ENCODE results near the gene SEPHS1.

SEPHS1 gene

DNA sequence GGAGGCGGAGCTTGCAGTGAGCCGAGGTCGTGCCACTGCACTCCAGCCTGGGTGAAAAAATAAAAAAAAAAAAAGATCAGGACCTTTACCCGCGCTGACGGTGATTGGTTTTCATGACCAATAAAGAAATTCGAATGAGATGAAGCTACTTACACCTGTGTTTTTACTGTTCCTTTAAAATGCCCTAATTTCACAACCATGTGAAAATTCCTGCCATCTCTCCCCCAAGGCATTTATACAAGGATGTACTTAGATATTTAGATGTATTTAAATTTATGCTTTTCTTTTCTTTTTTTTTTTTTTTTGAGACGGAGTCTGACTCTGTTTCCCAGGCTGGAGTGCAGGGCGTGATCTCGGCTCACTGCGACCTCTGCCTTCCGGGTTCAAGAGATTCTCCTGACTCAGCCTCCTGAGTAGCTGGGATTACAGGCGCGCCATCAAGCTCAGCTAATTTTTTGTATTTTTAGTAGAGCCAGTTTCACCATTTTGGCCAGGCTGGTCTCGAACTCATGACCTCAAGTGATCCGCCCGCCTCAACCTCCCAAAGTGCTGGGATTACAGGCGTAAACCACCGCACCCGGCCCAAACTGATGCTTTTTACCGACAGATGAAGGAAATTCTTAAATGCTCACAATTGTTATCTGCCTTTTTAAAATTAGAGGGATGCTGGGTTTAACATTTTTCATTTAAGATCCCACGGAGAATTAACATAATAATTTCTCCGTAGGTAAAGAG is 45.1 kb downstream of the SEPHS1 start:
- DNase-seq: no peak
- no peak overlapping the region for H3K4me3 ChIP-seq (ENCODE audit: low read depth, low read length)
- no peaks in the 10 kb centered on the region for H3K36me3 ChIP-seq
- no peak overlapping the region for H3K27ac ChIP-seq
- H3K9me3 ChIP-seq (ENCODE audit: severe bottlenecking): no peaks in the 10 kb centered on the region
- TF ChIP-seq CTCF (IDR thresholded peaks at IDR 0.05; ENCODE audit: low read depth, low read length): no peak
- no peaks in the 10 kb centered on the region for H3K27me3 ChIP-seq (ENCODE audit: insufficient read depth, low read depth, severe bottlenecking)

DNA sequence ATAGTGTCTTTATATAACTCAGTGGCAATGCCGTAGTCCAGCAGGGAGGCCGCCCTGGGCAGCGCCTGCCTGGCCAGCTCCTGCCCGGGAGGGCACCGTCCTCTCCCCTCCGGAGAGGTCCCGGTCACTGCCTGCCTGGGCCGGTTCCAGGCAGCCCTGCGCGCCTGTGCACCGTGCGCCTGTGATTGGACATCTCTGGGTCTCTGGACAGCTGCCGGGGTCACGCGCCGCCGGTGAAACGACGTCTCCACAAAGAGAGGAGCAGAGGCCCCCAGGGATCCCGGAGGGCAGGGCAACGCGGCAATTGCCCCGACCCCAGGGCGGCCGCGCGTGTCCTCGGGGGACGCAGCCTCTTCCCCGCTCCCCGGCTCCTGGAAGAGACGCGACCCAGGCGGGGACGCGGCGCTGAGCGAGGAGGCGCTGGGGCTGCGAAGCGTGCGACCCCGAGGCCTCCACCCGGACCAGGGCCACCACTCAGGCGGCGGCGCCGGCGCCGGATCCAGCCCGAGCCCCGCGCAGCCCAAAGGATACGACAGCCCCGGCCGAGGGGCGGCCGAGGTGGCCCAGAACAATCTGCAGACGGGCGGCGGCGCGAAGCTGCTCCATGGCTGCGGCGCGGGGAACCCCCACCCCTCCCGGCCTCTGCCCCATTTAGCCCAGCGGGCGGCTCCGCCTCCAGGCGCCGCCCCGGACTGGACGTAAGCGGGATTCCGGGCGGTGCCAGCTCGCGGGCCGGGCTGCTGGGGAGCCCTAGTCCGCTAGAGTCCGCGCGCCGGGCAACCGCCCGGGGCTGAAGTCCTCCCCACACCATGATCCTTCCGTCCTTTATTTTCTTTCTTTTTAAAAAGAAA is 48.4 kb downstream of the SEPHS1 start, which contains the start of gene PHYH:
TSS of gene PHYH (minus strand) at position 628 of the 851 bp plus-strand sequence. CDS start at position 606, 22 bp downstream.
- no peaks in the 10 kb centered on the region for H3K9me3 ChIP-seq (ENCODE audit: severe bottlenecking)
- peak within 1 kb of the TSS; percentile 44 for H3K4me3 ChIP-seq (ENCODE audit: low read depth, low read length)
- no peak for TF ChIP-seq CTCF (IDR thresholded peaks at IDR 0.05; ENCODE audit: low read depth, low read length)
- peak within 1 kb of the TSS; percentile 84 for H3K27ac ChIP-seq
- peak; percentile 70 for DNase-seq
- H3K36me3 ChIP-seq: no peaks in the 10 kb centered on the region
- H3K27me3 ChIP-seq (ENCODE audit: insufficient read depth, low read depth, severe bottlenecking): no peaks in the 10 kb centered on the region

GRCh38 chr10:13298748-13299436 is 49.2 kb downstream of the SEPHS1 start:
- no peak for TF ChIP-seq CTCF (IDR thresholded peaks at IDR 0.05; ENCODE audit: low read depth, low read length)
- H3K36me3 ChIP-seq: no peaks in the 10 kb centered on the region
- no peak for DNase-seq
- H3K27ac ChIP-seq: peak overlapping the region; percentile 84; the same call in 1 of the 2 replicates
- peak overlapping the region; percentile 44 for H3K4me3 ChIP-seq (ENCODE audit: low read depth, low read length)
- H3K9me3 ChIP-seq (ENCODE audit: severe bottlenecking): no peaks in the 10 kb centered on the region
- H3K27me3 ChIP-seq (ENCODE audit: insufficient read depth, low read depth, severe bottlenecking): no peaks in the 10 kb centered on the region

DNA sequence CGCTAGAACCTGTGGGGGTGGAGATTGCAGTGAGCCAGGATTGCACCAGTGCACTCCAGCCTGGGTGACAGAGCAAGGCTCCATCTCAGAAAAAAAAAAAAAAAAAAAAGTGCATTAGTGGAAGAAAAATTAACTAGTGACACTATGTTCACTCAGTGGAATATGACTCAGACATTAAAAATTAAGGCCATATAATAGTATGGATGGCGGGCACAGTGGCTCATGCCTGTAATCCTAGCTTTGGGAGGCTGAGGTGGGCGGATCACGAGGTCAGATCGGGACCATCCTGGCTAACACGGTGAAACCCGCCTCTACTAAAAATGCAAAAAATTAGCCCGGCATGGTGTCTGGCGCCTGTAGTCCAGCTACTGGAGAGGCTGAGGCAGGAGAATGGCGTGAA is 51.6 kb downstream of the SEPHS1 start:
- Histone ChIP-seq H3K4me3 (ENCODE audit: low read depth, low read length) (no peak overlapping the region), H3K36me3 (no peaks in the 10 kb centered on the region), H3K27me3 (ENCODE audit: insufficient read depth, low read depth, severe bottlenecking) (no peaks in the 10 kb centered on the region), H3K27ac (no peak overlapping the region), H3K9me3 (ENCODE audit: severe bottlenecking) (no peaks in the 10 kb centered on the region)
- no peak for TF ChIP-seq CTCF (IDR thresholded peaks at IDR 0.05; ENCODE audit: low read depth, low read length)
- DNase-seq: no peak

GRCh38 chr10:13294784-13295183 is 53.3 kb downstream of the SEPHS1 start:
- Histone ChIP-seq H3K4me3 (ENCODE audit: low read depth, low read length) (no peak overlapping the region), H3K9me3 (ENCODE audit: severe bottlenecking) (no peaks in the 10 kb centered on the region), H3K27me3 (ENCODE audit: insufficient read depth, low read depth, severe bottlenecking) (no peaks in the 10 kb centered on the region), H3K27ac (no peak overlapping the region), H3K36me3 (no peaks in the 10 kb centered on the region)
- no peak for DNase-seq
- no peak for TF ChIP-seq CTCF (IDR thresholded peaks at IDR 0.05; ENCODE audit: low read depth, low read length)
